HG03460 (cell line): Measurements from ENCODE around the gene LIX1L.

ENCODE experiments used
- ATAC-seq: cut with Tn5 transposase; IDR thresholded peaks from one replicate; pipeline ENCODE4 v1.9.1; 2021; ENCODE audit not compliant: unreplicated experiment

The LIX1L gene

DNA sequence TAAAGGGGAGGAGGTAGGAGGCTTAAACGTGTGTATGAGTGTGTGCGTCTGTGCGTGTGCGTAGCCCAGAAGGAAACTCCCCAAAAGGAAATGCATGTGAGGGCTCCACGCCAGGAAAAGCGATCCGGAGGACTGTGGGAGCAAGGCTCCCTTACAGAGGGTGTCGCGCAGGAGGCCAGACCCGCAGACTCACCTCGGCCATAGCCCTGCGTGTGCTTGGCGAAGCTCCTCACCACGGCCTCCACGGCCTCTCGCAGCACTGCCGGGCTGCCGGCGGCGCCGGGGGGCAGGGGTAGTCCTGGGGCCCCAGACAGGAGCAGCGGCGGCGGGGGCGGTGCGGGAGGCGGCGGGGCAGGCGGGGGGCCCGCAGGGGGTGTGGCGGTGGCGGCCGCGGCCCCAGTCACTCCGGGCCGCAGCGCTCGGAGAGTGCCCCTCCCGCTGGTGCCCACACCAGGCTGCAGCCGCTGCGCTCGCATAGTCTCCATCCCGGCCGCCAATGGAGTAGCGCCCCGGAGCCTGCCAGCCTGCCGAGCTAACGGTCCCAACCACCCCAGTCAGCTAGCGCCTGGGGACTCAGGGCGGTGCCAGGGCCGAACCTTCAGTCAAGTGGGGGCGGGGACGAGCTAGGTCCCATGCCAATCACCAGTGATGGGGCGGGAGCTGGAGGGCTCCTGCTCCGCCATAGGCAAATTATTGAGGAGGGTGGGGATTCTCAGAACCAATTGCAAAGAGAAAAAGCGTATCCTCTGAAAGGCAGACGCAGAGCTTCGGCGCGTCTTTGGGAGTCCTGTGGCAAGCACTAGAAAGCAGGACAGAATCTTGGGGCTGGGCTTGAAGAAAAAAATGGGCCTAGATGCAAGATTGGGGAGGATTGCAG is at the start of gene LIX1L:
TSS of gene LIX1L (minus strand) at position 575 of the 877 bp plus-strand sequence. CDS start at position 485, 90 bp downstream.
- ATAC-seq = peak; percentile 82

DNA sequence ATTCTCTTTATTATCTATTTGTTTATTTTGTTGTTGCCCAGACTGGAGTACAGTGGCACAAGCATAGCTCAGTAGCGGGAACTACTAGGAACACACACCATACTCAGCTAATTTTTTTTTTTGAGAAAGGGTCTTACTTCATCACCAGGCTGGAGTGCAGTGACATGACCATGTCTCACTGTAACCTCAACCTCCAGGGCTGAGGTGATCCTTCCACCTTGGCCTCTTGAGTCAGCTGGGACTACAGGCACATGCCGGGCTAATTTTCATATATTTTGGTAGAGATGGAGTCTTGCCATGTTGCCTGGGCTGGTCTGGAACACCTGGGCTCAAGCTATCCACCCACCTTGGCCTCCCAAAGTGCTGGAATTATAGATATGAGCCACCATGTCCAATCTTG is 43.9 kb upstream of the LIX1L start:
- ATAC-seq = no peak

DNA sequence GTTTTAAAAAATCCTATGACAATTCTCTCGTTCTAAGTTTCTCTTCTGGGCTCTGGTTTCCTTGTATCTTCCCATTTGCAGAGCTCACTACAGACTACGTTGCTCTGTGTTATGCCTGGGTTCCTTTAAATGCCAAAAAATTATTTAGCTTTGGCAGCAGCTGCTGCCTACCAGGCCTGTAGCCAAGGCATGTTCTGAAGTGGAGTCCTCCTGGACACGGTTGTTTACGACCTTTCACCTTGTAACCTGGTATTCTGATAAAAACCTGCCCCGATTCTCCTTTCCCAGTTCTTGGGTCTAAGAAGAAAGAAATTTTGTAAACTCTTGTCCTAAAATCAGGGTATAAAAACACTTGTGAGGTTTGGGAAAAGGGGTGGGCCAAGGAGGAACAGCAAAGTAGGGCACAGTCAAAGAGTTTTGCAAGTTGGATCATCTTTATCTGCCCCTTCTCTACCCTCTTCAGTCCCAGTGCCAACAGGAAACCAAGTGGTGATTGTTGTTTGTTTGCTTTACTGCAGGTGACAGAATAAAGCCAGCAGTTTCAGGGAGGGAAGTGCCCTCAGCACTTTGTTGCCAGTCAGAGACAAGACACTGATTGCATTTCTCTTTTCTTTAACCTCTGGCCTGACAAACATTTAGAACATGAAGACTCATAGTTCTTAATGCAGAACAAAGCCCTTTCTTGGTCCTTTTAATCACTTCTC is 41.7 kb upstream of the LIX1L start:
- no peak for ATAC-seq

DNA sequence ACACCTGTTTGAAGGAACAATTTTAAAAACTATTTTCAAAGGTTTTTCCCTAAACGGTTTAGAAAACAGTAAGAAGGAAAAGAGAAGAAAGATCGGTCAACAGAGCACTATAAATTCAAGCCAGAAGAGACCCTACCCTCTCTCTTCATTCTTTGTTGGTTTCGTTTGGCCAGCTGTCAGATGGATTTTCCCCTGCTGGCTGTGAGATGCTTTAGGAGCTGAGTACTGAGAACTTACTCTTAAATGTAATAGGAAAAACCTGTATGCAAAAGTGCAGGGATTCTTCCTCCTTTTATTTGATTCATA is 39.9 kb upstream of the LIX1L start:
- ATAC-seq = no peak

DNA sequence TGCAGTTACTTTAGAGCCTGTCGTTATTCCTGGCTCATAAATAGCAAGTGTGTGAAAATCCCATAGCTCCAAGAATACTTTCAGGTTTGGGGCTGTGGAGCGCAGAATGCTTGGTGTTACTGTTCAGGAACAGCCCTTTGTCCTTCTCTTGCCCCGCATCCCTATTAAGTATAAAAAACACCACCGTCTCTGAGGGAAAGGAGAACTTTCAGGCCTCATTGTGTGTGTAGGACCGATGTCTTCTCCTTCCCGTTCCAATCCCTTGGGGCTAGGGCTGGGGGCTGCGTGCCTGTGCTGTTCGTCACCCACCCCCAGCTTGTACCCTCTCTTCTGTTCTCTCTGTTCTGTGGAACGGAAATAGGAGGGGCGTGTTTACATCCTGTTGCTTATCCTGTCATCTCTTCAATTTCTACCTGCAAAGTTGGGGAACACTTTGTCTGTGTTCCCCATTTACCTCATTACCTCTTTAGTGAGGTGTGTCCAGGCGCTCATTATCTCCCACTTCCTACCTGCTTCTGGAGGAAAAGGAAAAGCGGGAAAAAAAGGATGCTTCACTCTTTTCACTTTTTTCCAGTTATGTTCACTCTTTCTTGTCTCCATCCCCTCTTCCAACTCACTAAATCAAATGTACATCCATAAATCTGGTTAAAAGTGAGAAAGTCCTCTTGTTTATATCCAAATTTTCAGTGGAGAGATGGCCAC is 39.4 kb upstream of the LIX1L start:
- peak; percentile 31 for ATAC-seq

DNA sequence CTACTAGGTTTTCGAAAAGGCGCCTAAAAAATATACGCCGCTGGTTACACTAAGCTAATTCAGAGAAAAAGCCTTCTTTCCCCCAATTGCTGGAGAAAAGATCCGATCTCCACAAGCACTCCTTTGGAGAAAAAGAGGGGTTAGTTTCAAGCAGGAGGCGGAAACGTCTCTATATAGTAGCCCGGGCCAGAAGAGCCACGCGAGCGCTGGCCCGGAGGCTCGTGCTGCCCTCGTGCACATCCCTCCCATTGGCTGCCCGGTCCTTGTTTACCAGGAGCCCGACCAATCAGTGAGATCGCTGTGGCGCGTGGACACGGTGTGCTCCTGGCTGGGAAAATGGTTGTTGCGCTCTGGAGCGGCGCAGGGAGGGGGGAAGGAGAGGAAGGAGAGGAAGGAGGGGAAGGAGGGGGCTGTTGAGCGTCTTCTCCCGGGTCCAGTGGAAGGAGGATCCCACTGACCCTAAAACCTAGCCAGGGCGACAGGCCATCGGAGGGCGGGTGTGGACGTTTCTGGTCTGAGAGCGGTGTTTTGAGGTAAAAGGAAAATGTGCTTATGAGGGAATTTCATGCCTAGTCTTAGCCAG is 38.7 kb upstream of the LIX1L start, which contains the start of gene TXNIP:
TSS of gene TXNIP (minus strand) at position 147 of the 583 bp plus-strand sequence. CDS start 313 bp downstream, outside the sequence.
- peak; percentile 86 for ATAC-seq

DNA sequence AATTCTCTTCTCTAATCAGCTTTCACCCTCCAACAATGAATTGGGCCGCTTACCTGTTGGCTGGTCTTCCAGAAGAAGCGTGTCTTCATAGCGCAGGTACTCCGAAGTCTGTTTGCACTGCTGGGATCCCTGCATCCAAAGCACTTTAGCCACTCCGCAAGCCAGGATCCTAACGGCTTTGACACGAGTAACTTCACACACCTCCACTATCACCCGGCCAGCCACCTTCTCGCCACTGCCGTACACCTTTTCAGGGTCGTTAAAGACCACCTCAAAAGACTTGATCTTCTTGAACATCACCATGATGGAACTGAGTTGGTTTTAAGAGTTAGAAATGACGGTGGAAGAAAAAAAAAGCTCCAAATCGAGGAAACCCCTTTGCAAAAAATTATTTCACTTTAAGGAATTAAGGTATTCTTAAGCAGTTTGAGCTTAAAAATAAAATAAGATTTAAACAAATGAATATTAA is 38.2 kb upstream of the LIX1L start:
- no peak for ATAC-seq

DNA sequence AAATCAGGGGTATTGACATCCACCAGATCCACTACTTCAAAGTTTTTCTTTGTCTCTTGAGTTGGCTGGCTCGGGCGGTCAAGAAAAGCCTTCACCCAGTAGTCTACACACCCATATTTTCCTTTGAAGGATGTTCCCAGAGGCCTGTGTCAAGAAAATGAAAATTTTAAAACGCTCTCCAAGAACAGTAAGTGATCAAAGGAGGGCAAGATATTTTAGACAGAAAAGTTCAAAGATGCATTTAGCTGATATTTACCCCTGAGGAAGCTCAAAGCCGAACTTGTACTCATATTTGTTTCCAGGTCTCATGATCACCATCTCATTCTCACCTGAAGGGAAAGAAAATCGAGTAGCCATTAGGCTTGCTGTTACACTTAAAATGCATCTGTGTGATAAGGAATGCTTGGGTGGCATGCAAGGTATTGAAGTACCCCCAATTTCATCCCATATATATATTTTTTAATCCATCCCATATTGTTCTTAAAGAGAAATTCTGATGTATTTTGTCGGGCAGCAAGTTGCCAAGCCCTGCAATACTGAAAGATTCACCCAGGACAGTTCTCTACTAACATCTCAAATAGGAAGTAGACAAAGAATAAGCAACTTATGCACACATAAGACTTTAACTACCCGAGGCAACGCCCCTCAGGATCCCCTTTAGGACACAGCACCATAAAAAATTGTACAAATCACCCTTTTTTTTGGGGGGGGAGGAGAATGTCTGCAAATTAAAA is 37.5 kb upstream of the LIX1L start:
- no peak for ATAC-seq

DNA sequence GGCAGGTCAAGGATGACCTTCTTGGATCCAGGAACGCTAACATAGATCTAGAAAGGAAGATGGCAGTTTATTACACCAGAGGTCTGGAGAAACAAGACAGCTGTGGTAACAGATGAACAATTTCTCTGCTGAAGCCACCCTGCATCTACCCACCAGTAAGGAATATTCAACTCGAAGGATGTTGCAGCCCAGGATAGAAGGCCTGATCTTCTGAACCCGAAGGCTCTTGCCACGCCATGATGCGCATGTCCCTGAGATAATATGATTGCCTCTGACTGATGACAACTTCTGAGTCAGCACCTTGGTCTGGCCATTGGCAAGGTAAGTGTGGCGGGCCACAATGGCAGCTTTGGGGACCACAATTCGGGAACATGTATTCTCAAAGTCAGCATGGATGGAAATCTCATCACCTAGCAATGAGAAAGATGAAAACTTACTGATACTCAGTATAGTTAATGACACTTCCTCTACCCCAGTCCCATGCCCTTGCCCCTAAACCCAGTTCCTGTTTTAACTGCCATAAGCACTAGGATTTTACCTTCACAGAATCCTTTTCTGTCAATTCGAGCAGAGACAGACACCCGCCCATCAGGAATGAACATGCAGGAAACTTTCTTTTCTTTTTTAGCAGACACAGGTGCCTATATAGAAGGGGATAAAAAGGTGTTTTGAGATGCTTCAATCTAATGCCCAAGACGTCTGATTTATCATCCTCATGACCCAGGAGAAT is 36.7 kb upstream of the LIX1L start:
- no peak for ATAC-seq

DNA sequence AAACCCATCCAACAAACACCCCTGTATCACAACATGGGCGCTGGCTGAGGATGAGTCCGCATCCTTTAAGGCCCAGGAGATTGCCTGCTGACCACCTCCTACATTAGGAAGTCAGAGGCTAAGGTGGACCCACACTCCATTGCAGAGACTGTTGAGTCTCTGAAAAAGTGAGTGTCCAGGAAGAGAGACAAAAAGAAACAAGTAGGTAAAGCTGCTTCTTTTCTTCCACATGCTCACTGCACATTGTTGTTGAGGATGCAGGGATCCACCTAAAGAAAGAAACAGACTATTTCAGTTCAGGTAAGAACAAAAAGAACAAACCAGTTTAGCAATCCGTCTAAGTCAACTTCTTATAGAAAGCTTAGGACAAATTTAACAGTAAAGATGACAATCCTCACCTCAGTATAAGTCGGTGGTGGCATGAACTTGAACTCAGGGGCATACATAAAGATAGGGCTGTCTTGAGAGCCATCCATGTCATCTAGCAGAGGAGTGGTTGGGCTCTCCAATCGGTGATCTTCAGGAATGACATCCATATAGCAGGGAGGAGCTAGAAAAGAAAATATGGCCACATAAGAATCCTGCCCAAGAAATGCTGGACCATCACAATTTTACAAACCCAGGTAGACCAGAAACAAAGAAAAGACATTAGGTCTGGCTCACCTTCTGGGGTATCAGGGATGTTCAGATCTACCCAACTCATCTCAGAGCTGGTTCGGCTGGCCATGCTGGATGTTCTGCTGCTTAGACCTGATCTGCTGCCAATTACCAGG is 36.0 kb upstream of the LIX1L start:
- no peak for ATAC-seq

DNA sequence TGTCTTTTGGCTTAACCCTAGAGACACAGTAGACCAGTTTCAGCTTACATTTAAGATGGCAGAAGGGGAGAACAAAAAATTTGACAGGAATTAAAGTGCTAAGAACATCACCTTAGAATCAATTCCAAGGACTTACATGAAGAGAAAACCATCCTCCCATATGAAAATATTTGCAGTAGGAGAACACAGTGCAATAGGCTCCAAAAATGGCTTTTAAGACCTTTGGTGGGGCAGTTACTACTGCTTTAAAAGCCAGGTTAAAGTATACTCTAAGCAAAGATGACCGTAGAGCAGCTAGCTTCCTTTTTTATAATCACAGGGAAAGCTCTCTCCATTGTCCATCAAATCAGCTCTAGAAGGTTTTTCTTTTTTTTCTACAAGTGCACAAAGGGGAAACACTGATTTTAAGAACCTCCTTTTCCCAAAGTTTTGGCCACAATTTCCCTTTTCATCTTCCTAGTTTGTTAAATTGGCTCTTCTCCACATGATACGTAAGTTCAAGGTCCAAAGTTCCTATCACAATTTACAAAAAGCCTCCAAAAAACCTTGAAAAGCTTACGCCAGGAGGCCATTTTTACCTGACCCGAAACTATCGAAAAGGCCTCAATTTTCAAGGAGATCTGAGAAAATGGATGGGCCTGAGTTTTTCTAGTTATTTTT is 35.3 kb upstream of the LIX1L start:
- ATAC-seq = no peak

DNA sequence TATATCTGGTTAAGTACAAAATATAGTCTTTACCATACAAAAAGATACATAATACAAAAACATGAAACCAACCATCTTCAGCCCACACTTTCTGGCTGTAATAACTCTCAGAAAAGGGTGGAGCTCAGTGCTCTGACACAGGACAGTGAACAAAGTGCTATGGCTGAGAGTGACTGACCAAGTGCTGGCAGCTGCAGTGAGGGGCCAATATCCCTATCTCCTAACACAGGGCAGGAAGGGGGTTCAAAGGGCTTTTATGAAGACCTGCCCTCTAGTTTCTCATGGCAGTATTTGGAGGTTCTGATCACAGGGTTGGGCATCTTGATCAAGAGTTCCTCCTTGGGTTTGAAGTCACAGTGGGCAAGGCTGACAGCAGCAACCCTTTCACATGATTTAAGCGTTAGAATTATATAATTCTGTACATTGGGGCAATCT is 34.7 kb upstream of the LIX1L start:
- no peak for ATAC-seq

DNA sequence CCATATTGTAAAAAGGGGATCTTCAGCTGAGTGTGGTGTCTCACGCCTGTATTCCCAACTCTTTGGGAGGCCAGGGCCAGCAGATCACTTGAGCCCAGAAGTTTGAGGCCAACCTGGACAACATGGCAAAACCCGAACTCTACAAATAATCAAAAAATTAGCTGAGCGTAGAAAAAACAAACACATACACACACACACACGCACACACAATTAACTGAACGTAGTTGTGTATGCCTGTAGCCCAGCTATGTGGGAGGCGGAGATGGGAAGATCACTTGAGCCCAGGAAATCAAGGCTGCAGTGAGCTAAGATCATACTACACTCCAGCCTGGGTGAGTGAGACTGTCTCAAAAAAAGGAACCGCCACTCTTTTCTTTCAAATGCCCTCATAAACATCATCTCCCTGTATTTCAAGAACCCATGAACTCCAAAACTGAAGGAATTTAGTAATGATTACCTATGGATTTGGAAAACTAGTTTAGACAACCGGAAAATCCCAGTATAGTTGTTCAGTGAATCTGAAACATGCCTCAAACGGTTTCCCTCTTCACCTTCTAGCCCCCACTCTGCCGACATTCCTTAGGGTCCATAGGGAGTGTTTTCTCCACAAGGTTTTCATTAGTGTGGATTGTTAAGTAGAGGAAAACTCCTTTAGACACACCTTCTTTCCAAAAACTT is 34.1 kb upstream of the LIX1L start:
- no peak for ATAC-seq

DNA sequence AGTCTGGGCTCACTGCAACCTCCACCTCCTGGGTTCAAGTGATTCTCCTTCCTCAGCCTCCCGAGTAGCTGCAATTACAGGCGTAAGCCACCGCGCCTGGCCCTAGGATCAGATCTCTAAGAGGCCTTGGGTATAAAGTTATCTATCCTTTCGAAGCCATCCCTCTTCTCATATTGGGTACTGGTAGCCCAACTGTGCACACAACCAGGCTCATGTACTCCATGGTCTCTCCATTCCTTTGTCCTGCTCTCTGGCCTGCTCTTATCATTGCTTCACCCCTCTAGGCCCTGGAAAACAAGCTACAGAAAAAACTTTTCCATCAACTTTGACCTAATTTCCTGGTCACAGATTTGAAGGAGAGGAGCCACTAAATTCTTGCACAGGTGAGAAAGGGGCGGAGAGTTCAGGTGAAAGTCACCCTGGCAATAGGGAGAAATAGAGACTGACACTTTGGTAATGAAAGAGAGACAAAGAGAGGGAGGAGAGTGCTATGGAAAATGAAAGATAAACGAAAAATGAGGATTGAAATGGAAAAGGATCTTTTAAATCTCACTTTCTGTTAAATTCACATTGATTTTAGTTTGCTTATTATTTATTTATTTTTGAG is 32.5 kb upstream of the LIX1L start:
- ATAC-seq = no peak

DNA sequence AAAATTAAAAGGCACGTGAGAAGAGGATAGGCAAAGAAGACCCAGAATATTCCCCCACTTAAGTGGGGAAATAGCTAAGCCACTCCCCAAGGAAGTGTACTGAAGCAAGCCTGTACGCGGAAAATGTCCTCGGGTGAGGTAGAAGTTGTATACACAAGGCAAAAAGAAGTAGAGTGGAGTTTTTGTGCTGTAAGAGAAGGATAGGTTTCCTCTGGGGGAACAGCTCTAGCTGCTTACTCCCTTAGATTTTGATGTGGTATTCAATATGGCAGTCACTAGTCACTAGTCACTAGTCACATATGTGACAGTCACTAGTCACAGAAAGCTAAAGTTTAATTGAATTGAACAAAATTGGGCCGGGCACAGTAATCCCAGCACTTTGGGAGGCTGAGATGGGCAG is 31.0 kb upstream of the LIX1L start:
- ATAC-seq = no peak

DNA sequence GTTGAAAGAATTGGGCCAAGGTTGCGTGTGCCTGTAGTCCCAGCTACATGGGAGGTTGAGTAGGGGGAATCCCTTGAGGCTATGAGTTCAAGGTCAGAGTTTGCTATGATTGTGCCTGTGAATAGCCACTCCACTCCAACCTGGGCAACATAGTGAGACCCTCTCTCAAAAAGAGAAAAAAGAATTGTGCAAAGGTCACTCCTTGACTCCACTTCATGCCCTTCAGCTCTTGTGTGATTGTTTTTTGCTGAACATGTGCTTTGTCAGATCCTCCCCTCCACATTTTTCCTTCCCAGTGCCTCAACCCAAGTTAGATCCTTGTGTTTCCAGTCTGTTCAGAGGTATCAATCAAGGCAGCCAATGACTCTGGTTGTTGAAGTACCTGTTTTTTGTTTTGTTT is 30.1 kb upstream of the LIX1L start:
- no peak for ATAC-seq

DNA sequence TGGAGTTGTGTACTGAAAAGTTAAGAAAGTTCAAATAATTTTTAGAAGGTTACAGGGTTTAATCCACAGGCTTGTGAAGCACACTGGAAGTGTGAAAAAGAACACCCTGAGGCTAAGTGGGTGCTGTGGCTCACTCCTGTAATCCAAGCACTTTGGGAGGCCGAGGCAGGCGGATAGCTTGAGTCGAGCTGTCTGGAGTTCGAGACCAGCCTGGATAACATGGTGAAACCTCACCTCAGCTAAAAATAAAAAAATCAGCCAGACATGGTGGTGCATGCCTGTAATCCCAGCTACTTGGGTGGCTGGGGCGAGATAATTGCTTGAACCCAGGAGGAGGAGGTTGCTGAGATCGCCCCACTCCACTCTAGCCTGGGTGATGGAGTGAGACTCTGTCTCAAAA is 28.7 kb upstream of the LIX1L start:
- no peak for ATAC-seq
